HepG2 (cell line): ENCODE data around the gene TIGD6. TPM values are rescaled to one million over a fixed set of nuclear protein-coding genes. Genes with fewer than 3 reads are reported as not detected.
A peak's percentile ranks its signal among the peaks of the same experiment; 100 is the strongest.

Experiments
- AHR ChIP-seq: IDR thresholded peaks from 2 replicates; pipeline ENCODE4 v1.6.1; 2018; ENCODE audit warnings: missing genetic modification reagents, missing compliant biosample characterization
- BATF2 ChIP-seq: sonication (generic); formaldehyde crosslinking; IDR thresholded peaks from 2 replicates; pipeline ENCODE4 v1.8.0; 2022; ENCODE audit warnings: mild to moderate bottlenecking, missing genetic modification reagents, moderate library complexity
- CHD2 ChIP-seq: IDR thresholded peaks from 2 replicates; pipeline ENCODE4 v1.6.1; 2011; ENCODE audit warnings: low read depth, low read length, improper control_type of control experiment
- KDM1A ChIP-seq: IDR thresholded peaks from 2 replicates; pipeline ENCODE4 v1.6.1; 2016; ENCODE audit warnings: missing compliant biosample characterization
- MTERF4 ChIP-seq: sonication (generic); formaldehyde crosslinking; IDR thresholded peaks from 2 replicates; pipeline ENCODE4 v1.8.0; 2023; ENCODE audit warnings: mild to moderate bottlenecking, missing genetic modification reagents
- MYNN ChIP-seq: sonication (generic); formaldehyde crosslinking; IDR thresholded peaks from 2 replicates; pipeline ENCODE4 v1.4.0; 2020; ENCODE audit warnings: mild to moderate bottlenecking, low read depth, missing genetic modification reagents
- PAXIP1 ChIP-seq: sonication (generic); formaldehyde crosslinking; conservative IDR thresholded peaks from 2 replicates; pipeline ENCODE4 v1.4.0; 2020; ENCODE audit warnings: mild to moderate bottlenecking, missing genetic modification reagents, moderate library complexity
- SP2 ChIP-seq: sonication (generic); formaldehyde crosslinking; IDR thresholded peaks from 2 replicates; pipeline ENCODE4 v1.5.1; 2020; ENCODE audit warnings: mild to moderate bottlenecking, missing genetic modification reagents
- ZC3H13 ChIP-seq: sonication (generic); formaldehyde crosslinking; IDR thresholded peaks from 2 replicates; pipeline ENCODE4 v1.8.1; 2023; ENCODE audit warnings: mild to moderate bottlenecking, missing genetic modification reagents, moderate library complexity
- ZGPAT ChIP-seq: IDR thresholded peaks from 2 replicates; pipeline ENCODE4 v1.6.1; 2016; ENCODE audit warnings: mild to moderate bottlenecking
- ZNF318 ChIP-seq: sonication (generic); formaldehyde crosslinking; IDR thresholded peaks from 2 replicates; pipeline ENCODE4 v1.4.0; 2020; ENCODE audit warnings: mild to moderate bottlenecking, missing genetic modification reagents
- ZNF552 ChIP-seq: sonication (generic); formaldehyde crosslinking; IDR thresholded peaks from 2 replicates; pipeline ENCODE4 v1.9.0; 2022; ENCODE audit warnings: missing genetic modification reagents, mild to moderate bottlenecking, borderline replicate concordance
- ZNF563 ChIP-seq: sonication (generic); formaldehyde crosslinking; IDR thresholded peaks from 2 replicates; pipeline ENCODE4 v1.8.0; 2022; ENCODE audit warnings: mild to moderate bottlenecking, moderate library complexity, missing genetic modification reagents
- polyA plus RNA-seq, 8 experiments: library from polyadenylated mRNA; depleted of rRNA in 3 of 8; stranded (reverse) in 7 of 8; unstranded in 1 of 8; fragments of >200 nt; fragmentation: Illumina TruSeq in 4 of 8; extraction: Trizol in 4 of 8; gene quantifications; 2 replicates each; pipeline versions ENCODE4 v1.2.1 to v1.2.3, GENCODE V29; 2011 to 2016; ENCODE audit warnings: low read depth in 4 of 8, missing spikeins in 1 of 8, mixed read lengths in 1 of 8; ENCODE audit not compliant: insufficient read depth in 1 of 8
- total RNA-seq, 5 experiments: library from RNA; depleted of rRNA; stranded (reverse); fragments of >200 nt; fragmentation: Illumina TruSeq; extraction: Trizol; gene quantifications; 2 replicates each; pipeline ENCODE4 v1.2.3, GENCODE V29; 2016; ENCODE audit warnings: low read depth in 1 of 5

Gene TIGD6
- total and polyA plus RNA-seq, 2 of the 13 experiments (the other 11 are each of a cell fraction or from before 2014, with no cell fraction given): 2.1 to 2.9 TPM

GRCh38 chr5:150000990-150001659, 671 bp upstream of the TIGD6 start (continued):
- TF ChIP-seq BATF2 (0 out of 2 replicates have a peak, but pooled peaks have one; percentile 11), MYNN (CRISPR knock-in tag) (no peak), ZNF563 (CRISPR knock-in tag) (peak; percentile 28; the same call in 1 of the 2 replicates), ZNF552 (0 out of 2 replicates have a peak, but pooled peaks have one; percentile 18), MTERF4 (CRISPR knock-in tag) (0 out of 2 replicates have a peak, but pooled peaks have one; percentile 40), CHD2 (peak; percentile 76), ZC3H13 (CRISPR knock-in tag) (0 out of 2 replicates have a peak, but pooled peaks have one; percentile 35), PAXIP1 (CRISPR knock-in tag) (peak; percentile 2; the same call in 1 of the 2 replicates), ZGPAT (CRISPR knock-in tag) (0 out of 2 replicates have a peak, but pooled peaks have one; percentile 12), AHR (CRISPR knock-in tag) (0 out of 2 replicates have a peak, but pooled peaks have one; percentile 3), ZNF318 (0 out of 2 replicates have a peak, but pooled peaks have one; percentile 2), KDM1A (0 out of 2 replicates have a peak, but pooled peaks have one; percentile 18), SP2 (CRISPR knock-in tag) (no peak)
